Measurements from ENCODE around the gene VILL.
"Not testable (repeated sequence)": the region's sequence is repeated elsewhere in the genome, so short reads cannot be mapped to it uniquely, and the experiment has no call there.

GRCh38 chr3:37988376-37988775, 2.2 kb upstream of the VILL start:
- not testable (repeated sequence) for TF ChIP-seq CTCF, POLR2AphosphoS5, POLR2A (IDR thresholded peaks at IDR 0.05)
